GM06990 (cell line): ENCODE data around the gene MCFD2.

Experiments used
- DNase-seq: peaks from one replicate; pipeline ENCODE4 v3.0.0-alpha.2; 2011; ENCODE audit not compliant: insufficient read length; ENCODE audit errors: extremely low read depth
- H3K27me3 ChIP-seq: replicated peaks from 2 replicates; pipeline ENCODE4 v1.6.0; 2011; ENCODE audit warnings: low read length; ENCODE audit not compliant: control insufficient read depth, insufficient read depth
- H3K36me3 ChIP-seq: 2 replicates; pipeline ENCODE4 v1.5.1; 2011; ENCODE audit warnings: low read length; ENCODE audit not compliant: control insufficient read depth, insufficient read depth
- H3K4me3 ChIP-seq: replicated peaks from 2 replicates; pipeline ENCODE4 v1.5.1; 2011; ENCODE audit warnings: low read depth, mild to moderate bottlenecking, control low read depth, low read length
- TF ChIP-seq, protein P1 (sequence below): IDR thresholded peaks from 2 replicates; pipeline ENCODE4 v1.5.1; 2011; ENCODE audit warnings: low read length, control low read depth, mild to moderate bottlenecking, inconsistent platforms; ENCODE audit not compliant: insufficient read depth, poor library complexity, severe bottlenecking

Gene MCFD2

DNA sequence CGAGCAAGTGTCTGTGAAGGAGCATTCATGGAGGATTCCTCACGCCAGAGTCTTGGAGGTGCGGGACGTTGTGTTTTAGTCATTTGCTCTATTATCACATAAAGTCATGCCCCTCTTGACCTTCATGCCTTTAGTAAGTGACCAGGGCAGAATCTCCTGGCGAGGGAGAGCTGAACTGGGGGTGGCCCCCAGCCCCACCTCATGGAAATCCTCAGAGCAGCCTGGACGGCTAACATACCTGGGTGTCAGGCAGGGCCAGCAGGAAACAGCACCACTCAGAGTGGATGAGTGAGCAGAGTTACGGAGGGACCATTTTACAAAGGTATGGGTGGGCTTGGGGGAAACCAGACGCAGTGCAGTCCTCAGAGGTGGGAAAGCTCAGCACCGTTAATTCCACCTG lies 56.1 kb downstream of the MCFD2 start:
- H3K4me3 ChIP-seq = no peak overlapping the region
- H3K27me3 ChIP-seq = peaks cover 1% of the 10 kb centered on the region
- no peak for DNase-seq
- H3K36me3 ChIP-seq = no peaks in the 10 kb centered on the region
- TF ChIP-seq, protein P1, sequence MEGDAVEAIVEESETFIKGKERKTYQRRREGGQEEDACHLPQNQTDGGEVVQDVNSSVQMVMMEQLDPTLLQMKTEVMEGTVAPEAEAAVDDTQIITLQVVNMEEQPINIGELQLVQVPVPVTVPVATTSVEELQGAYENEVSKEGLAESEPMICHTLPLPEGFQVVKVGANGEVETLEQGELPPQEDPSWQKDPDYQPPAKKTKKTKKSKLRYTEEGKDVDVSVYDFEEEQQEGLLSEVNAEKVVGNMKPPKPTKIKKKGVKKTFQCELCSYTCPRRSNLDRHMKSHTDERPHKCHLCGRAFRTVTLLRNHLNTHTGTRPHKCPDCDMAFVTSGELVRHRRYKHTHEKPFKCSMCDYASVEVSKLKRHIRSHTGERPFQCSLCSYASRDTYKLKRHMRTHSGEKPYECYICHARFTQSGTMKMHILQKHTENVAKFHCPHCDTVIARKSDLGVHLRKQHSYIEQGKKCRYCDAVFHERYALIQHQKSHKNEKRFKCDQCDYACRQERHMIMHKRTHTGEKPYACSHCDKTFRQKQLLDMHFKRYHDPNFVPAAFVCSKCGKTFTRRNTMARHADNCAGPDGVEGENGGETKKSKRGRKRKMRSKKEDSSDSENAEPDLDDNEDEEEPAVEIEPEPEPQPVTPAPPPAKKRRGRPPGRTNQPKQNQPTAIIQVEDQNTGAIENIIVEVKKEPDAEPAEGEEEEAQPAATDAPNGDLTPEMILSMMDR = no peak

DNA sequence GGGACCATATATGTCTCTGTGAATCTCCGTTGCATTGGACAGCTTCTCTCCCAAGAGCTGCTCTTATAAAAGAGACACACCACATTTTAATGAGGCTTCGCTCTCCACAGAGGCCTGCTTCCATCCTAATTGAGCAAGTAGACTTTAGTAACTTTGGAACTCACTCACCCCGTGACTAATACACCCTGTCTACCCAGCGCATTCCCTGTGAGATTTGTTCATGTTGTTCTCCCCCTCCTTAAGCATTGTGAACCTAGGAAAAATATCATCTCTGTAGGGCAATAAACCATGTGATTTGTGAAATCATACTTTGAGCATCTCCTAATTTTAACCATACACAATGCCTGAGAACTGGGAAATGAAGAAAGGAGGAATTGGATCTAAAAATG lies 56.9 kb downstream of the MCFD2 start:
- no peak overlapping the region for H3K4me3 ChIP-seq
- TF ChIP-seq, protein P1 = no peak
- H3K27me3 ChIP-seq = peaks cover 1% of the 10 kb centered on the region
- no peaks in the 10 kb centered on the region for H3K36me3 ChIP-seq
- no peak for DNase-seq

DNA sequence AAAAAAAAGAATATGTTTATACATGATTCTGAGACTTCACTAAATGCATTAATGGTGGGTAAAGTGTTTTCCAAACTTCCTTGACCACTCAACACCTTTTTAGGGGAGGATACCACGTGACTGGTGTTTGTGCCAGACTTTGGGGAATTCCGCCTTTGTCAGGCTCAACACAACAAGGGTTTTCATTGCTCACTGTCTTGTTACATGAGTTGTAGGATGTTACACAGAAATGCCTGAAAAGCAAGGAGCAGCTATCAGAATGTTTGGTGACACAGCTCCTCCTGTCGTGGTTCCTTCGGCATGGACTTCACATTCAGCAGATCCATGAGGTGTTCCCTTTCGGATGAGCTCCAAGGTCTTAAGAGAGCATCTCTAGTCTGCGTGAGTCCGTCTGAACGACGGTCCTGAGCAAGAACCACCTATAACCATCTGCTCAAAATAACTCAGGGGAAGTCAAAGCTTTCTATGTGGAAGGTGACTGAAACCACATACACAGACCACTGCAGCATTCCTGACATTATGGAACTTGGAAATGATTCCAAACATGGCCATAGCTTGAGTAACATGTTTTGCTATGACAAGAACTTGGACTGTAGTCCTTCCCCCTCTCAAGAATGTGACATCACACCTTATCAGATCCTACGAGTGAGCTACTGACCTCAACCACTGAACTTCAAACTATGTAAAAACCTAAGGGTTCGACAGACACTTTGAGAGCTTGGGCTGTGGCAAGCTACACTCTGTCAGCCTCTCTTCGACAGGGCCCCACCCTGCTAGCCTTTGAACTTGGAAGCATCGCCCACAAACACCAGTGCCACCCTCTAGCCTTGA lies 57.5 kb downstream of the MCFD2 start:
- TF ChIP-seq, protein P1 = no peak
- DNase-seq = no peak
- Histone ChIP-seq H3K36me3 (no peaks in the 10 kb centered on the region), H3K27me3 (peaks cover 1% of the 10 kb centered on the region), H3K4me3 (no peak overlapping the region)

DNA sequence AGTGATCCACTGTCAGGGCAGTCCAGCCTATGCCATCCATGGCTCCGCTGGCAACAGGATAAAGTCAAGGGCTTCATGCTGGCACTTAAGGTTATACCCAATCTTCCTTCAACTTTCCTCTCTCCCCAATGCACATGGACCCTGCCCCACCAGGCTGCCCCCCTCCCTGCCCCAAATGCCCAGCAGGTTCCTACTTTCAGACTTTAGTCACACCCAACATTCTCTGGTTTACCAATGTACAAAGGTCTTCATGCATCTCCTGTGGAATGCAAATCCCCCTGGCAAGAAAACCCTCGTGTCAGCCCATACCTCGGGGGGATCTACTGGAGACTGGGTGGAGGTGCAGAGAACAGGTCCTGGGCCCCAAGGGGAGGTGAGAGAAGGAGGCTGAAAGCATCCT lies 59.3 kb downstream of the MCFD2 start:
- Histone ChIP-seq H3K36me3 (no peaks in the 10 kb centered on the region), H3K27me3 (peaks cover 1% of the 10 kb centered on the region), H3K4me3 (no peak overlapping the region)
- DNase-seq = no peak
- TF ChIP-seq, protein P1 = no peak

DNA sequence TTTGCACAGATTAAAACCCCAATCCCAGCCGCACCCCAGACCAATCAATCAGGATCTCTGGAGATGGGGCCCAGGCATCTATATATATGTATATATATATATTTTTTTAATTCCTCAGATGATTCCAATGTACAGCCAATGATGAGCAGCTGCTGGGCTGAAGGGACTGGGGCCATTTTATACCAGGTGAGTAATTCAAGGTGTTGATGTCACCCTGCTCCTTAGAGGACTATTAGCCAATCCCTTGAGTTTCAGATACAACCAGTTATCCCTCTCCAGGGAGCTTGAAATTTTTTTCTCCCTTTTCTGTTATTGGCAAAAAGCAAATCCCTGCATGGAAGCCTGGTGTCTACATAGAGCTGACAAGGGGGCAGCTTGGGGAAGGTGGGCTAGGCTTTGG lies 59.8 kb downstream of the MCFD2 start:
- H3K36me3 ChIP-seq = no peaks in the 10 kb centered on the region
- no peak overlapping the region for H3K4me3 ChIP-seq
- TF ChIP-seq, protein P1 = no peak
- H3K27me3 ChIP-seq = peaks cover 1% of the 10 kb centered on the region; the same call in 1 of the 2 replicates
- DNase-seq = no peak
